GM19455 (cell line): ENCODE results near the gene RGPD4.

Source experiments
- ATAC-seq: cut with Tn5 transposase; IDR thresholded peaks from one replicate; pipeline ENCODE4 v1.9.1; 2021; ENCODE audit not compliant: unreplicated experiment

Gene RGPD4

DNA sequence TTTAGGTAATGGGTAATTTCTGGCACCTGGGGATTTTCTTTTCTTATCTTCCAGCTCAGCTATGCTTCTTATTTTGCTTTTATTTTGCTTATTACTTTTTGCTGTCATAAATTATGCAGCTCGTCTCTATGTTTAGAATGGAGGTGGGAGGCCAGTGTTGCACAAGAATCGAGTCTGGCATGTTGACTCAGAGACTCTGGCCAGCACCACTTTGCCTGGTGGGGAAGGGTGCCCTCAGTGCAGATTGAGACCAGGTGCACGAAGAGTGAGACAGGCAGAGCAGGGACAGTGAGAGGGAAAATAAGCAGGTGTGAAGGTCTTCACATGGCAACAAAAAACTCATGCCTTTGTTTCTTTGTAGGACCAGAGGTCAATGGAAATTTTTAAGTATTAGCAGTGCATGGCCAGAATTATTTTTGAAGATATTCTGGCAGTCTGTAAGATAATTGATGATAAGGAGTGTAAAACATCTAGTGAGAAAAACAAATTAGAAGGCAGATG, 100.4 kb downstream of the RGPD4 start:
- no peak for ATAC-seq

- ATAC-seq = no peak
Observed at GRCh38 chr2:107931412-107931811, 104.7 kb downstream of the RGPD4 start.

DNA sequence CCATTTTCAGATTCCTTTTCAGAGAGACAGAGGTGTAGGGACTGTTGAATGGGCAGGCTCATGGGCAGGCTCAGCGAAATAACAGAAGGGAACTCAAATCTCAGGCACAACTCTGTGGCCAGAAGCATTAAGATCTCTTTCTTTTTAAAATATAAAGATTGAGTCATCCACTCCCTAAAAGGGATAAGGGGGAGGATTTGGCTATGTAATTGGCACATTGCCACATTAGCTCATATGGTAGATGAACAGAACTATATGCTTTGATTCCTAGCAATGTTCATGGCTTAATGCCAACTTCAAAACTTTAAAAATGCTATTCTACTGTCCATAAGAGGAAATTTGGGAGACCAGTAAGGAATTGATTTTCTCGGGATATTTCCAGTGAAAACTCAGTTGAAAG, 105.8 kb downstream of the RGPD4 start:
- no peak for ATAC-seq

GRCh38 chr2:107932979-107933378, 106.3 kb downstream of the RGPD4 start:
- no peak for ATAC-seq

DNA sequence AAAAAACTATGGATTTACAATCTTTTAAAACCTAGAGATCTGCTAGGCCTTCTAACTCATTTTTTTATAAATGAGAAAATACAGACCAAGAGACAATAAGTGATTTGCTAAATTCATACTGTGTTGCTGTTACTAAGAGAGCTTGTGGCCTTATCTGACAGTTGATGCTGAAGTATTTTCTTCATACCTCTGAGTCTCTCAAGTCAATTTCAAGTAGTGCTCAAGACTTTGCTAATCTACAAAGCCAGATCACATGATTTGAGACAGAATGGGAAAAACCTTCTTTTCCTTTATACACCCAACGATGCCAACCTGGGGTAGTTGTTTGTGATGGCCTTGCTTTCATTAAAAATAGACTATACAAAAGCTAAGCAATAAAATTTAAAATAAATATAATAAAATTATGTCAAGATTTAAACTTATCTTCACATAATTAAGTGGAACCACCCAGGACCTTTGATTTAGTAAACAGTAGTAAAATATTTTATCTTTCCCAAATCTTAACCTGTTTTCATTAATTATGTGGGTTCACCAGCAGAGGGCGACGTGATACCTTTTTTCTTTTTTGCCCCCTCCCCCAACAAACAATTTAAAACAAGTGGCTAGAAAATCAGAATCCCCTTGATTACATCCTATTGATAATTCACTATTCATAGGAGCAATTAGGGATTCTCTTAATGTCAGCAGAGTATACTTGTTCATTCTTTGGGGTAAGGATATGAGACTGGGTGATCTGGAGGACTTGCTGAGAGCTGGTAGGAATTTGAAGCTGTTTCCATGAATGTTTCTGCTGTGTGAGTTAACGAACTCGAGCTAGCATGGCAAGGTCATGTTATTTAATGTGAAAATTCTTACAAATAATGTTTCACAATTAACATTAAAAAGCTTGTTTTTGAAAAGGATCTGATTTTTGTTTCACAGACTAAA, 110.0 kb downstream of the RGPD4 start:
- no peak for ATAC-seq
